Endothelial cell of umbilical vein (primary cell): ENCODE data around the gene OR2B2. TPM values are rescaled to one million over a fixed set of nuclear protein-coding genes. Genes with fewer than 3 reads are reported as not detected.

ENCODE experiments used
- BruUV-seq: library from RNA; stranded (reverse); fragments of 400-500 nt; replicated peaks from 2 replicates; lab custom pipeline; 2021; lab: Mats Ljungman, UMichigan
- CTCF ChIA-PET: fragments of 300-600, 350-600 bp; sonication (Branson Sonifier 250); formaldehyde crosslinking; loops from one replicate; lab custom pipeline; 2021; ENCODE audit warnings: antibody characterized with exemption, inconsistent platforms; lab: Charles Lee
- POLR2A ChIA-PET: fragments of 300-600, 350-600 bp; sonication (Branson Sonifier 250); formaldehyde crosslinking; loops from one replicate; lab custom pipeline; 2021; ENCODE audit warnings: antibody characterized with exemption, inconsistent platforms; lab: Charles Lee
- DNase-seq: peaks from one replicate; pipeline ENCODE4 v3.0.0-alpha.2; 2011; ENCODE audit warnings: low read depth, low spot score
- FAIRE-seq: peaks from 2 replicates; lab custom pipeline; 2011; peaks lifted over from hg19 to GRCh38; lab: Jason Lieb, UNC
- H2AFZ ChIP-seq: 2 replicates; pipeline ENCODE4 v1.6.0; 2012; ENCODE audit warnings: low read depth, low read length, control low read depth, inconsistent platforms
- H3K27ac ChIP-seq: 2 replicates; pipeline ENCODE4 v1.5.1; 2011; ENCODE audit warnings: low read depth, mild to moderate bottlenecking, control low read depth, low read length, moderate library complexity; ENCODE audit not compliant: insufficient read depth
- H3K27me3 ChIP-seq, 2 experiments: 2 replicates each; pipeline versions ENCODE4 v1.6.0 to v1.6.1; 2011; ENCODE audit warnings: low read length in 2 of 2, mixed read lengths in 1 of 2; ENCODE audit not compliant: control insufficient read depth in 2 of 2, insufficient read depth in 2 of 2
- H3K36me3 ChIP-seq, 2 experiments: 2 replicates in 1 of 2; 3 replicates in 1 of 2; pipeline ENCODE4 v1.5.1; 2011; ENCODE audit warnings: low read length in 2 of 2, mild to moderate bottlenecking in 1 of 2, moderate library complexity in 1 of 2; ENCODE audit not compliant: control insufficient read depth in 2 of 2, insufficient read depth in 2 of 2; ENCODE audit errors: extremely low read depth in 1 of 2
- H3K4me1 ChIP-seq: 3 replicates; pipeline ENCODE4 v1.5.1; 2011; ENCODE audit warnings: mild to moderate bottlenecking, low read length; ENCODE audit not compliant: control insufficient read depth, insufficient read depth; ENCODE audit errors: extremely low read depth
- H3K4me2 ChIP-seq: 2 replicates; pipeline ENCODE4 v1.6.1; 2011; ENCODE audit warnings: low read length, control low read depth, mixed read lengths; ENCODE audit not compliant: insufficient read depth
- H3K4me3 ChIP-seq, 3 experiments: fragments of 200-600 bp in 1 of 3; sonication (generic), shearing (Covaris generic) in 1 of 3; replicated peaks in 1 of 3; 2 replicates each; pipeline ENCODE4 v1.5.1; 2011 to 2016; ENCODE audit warnings: control low read depth in 3 of 3, low read length in 3 of 3, mild to moderate bottlenecking in 2 of 3, inconsistent platforms in 1 of 3, low read depth in 1 of 3, moderate library complexity in 1 of 3; ENCODE audit not compliant: insufficient read depth in 1 of 3
- H3K79me2 ChIP-seq: 2 replicates; pipeline ENCODE4 v1.6.0; 2012; ENCODE audit warnings: low read length, inconsistent platforms; ENCODE audit not compliant: control insufficient read depth, insufficient read depth
- H3K9ac ChIP-seq: replicated peaks from 2 replicates; pipeline ENCODE3; 2011; ENCODE audit warnings: low read length, control low read depth; ENCODE audit not compliant: insufficient read depth; ENCODE audit errors: extremely low read depth
- H3K9me1 ChIP-seq: replicated peaks from 3 replicates; pipeline ENCODE4 v1.6.0; 2011; ENCODE audit warnings: mild to moderate bottlenecking, low read length; ENCODE audit not compliant: control insufficient read depth, insufficient read depth; ENCODE audit errors: extremely low read depth
- H3K9me3 ChIP-seq: replicated peaks from 2 replicates; pipeline ENCODE4 v1.5.1; 2012; ENCODE audit warnings: low read length, inconsistent platforms; ENCODE audit not compliant: control insufficient read depth, insufficient read depth
- H4K20me1 ChIP-seq: replicated peaks from 2 replicates; pipeline ENCODE3; 2011; ENCODE audit warnings: mild to moderate bottlenecking, low read length; ENCODE audit not compliant: control insufficient read depth, insufficient read depth; ENCODE audit errors: extremely low read depth
- CTCF ChIP-seq, 2 donors: IDR thresholded peaks; 1 replicate in 1 of 2; 2 replicates in 1 of 2; pipeline ENCODE4 v1.5.1; 2011; ENCODE audit warnings: low read length in 2 of 2, mild to moderate bottlenecking in 2 of 2, moderate library complexity in 2 of 2, control low read depth in 1 of 2, inconsistent platforms in 1 of 2, low read depth in 1 of 2; ENCODE audit not compliant: insufficient read depth in 1 of 2; ENCODE audit errors: extremely low read depth in 1 of 2
- EZH2 ChIP-seq: IDR thresholded peaks from 2 replicates; pipeline ENCODE4 v1.6.1; 2012; ENCODE audit warnings: borderline replicate concordance, low read depth, mild to moderate bottlenecking, moderate library complexity, low read length, inconsistent platforms; ENCODE audit not compliant: severe bottlenecking
- FOS ChIP-seq: IDR thresholded peaks from 2 replicates; pipeline ENCODE4 v1.6.1; 2011; ENCODE audit warnings: mild to moderate bottlenecking, low read length, moderate library complexity, borderline replicate concordance; ENCODE audit not compliant: insufficient read depth
- GATA2 ChIP-seq: IDR thresholded peaks from 2 replicates; pipeline ENCODE4 v1.7.0; 2011; ENCODE audit warnings: low read depth, mild to moderate bottlenecking, moderate library complexity, mixed read lengths, low read length; ENCODE audit not compliant: insufficient read length, insufficient read depth
- JUN ChIP-seq: IDR thresholded peaks from 2 replicates; pipeline ENCODE4 v1.6.1; 2011; ENCODE audit warnings: borderline replicate concordance, low read depth; ENCODE audit not compliant: insufficient read length, insufficient read depth
- MYC ChIP-seq: IDR thresholded peaks from one replicate; pipeline ENCODE4 v1.6.1; 2011; ENCODE audit warnings: mild to moderate bottlenecking, low read depth, low read length
- POLR2A ChIP-seq: IDR thresholded peaks from 2 replicates; pipeline ENCODE4 v1.6.1; 2012; ENCODE audit warnings: low read depth, mild to moderate bottlenecking, control low read depth, low read length
- POLR2AphosphoS5 ChIP-seq: IDR thresholded peaks from 2 replicates; pipeline ENCODE4 v1.6.1; 2012; ENCODE audit warnings: low read depth, mild to moderate bottlenecking, control low read depth, low read length, moderate library complexity; ENCODE audit not compliant: insufficient read depth
- dilution Hi-C: fragments of 300-500 bp; cut with MboI; formaldehyde crosslinking; loops from one replicate; pipeline ENCODE4 v1.15.0; 2019; ENCODE audit warnings: low sequenced_read_pairs; ENCODE audit not compliant: extremely low pct_ligation_motif_present
- intact Hi-C: fragments of 100-400 bp; cut with micrococcal nuclease; formaldehyde crosslinking; loops from one replicate; pipeline ENCODE4 v1.10.0; 2022
- polyA plus RNA-seq, 4 experiments: library from polyadenylated mRNA; depleted of rRNA in 3 of 4; stranded (reverse) in 3 of 4; unstranded in 1 of 4; fragments of >200 nt; gene quantifications; 2 replicates each; pipeline versions ENCODE4 v1.2.1 to v1.2.3, GENCODE V29; 2011 to 2012; ENCODE audit warnings: missing spikeins in 1 of 4
- total RNA-seq: library from RNA; stranded (reverse); gene quantifications from 2 replicates; pipeline ENCODE4 v1.2.3, GENCODE V29; 2021
- TF ChIP-seq, protein P1 (sequence below): IDR thresholded peaks from 2 replicates; pipeline ENCODE4 v1.6.1; 2011; ENCODE audit not compliant: insufficient read depth, insufficient read length

The OR2B2 gene
- total and polyA plus RNA-seq, 2 donors (not counting 3 experiments of a cell fraction or from before 2014, with no cell fraction given) = not detected

DNA sequence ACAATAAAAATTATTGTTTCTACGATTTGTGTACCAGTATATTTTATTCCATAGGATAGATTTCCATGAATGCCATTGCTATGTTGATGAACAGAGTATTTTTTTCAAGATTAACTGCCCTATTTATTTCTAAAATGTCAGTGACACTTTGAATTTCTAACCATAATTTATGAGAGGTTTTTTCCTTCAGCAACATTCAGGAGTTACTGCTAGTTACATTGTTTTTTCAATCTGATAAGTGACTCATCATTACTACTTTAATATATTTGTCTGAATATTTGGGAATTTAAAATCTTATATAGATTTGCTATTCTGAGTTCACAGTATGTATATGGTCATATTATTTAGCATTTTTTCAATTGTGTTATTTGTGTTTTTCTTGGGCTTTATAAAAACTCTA, 38.8 kb upstream of the OR2B2 start:
- TF ChIP-seq EZH2 (no peak), JUN (no peak), POLR2A (no peak), MYC (no peak), FOS (no peak), GATA2 (no peak), CTCF (IDR thresholded peaks at IDR 0.05; ENCODE audit: extremely low read depth in 1 of 2, insufficient read depth in 1 of 2, low read depth in 1 of 2, low read length in 2 of 2) (no peak), POLR2AphosphoS5 (no peak)
- TF ChIP-seq, protein P1, sequence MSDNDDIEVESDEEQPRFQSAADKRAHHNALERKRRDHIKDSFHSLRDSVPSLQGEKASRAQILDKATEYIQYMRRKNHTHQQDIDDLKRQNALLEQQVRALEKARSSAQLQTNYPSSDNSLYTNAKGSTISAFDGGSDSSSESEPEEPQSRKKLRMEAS = no peak
- no peaks in the 10 kb centered on the region for H3K36me3 ChIP-seq
- CTCF ChIA-PET = no interaction called here
- no peaks in the 10 kb centered on the region for H3K9me1 ChIP-seq
- H3K9me3 ChIP-seq = no peaks in the 10 kb centered on the region
- H3K4me2 ChIP-seq = no peak overlapping the region
- H3K27ac ChIP-seq = no peak overlapping the region
- H2AFZ ChIP-seq = no peak overlapping the region
- peaks cover 2% of the 10 kb centered on the region for H4K20me1 ChIP-seq
- H3K4me1 ChIP-seq = no peaks in the 10 kb centered on the region
- peaks cover 0 to 3% of the 10 kb centered on the region in 2 experiments for H3K27me3 ChIP-seq
- FAIRE-seq (no peak), DNase-seq (no peak)
- no peak overlapping the region for H3K9ac ChIP-seq
- no peak overlapping the region for H3K4me3 ChIP-seq
- intact Hi-C loops (no loop called here), dilution Hi-C loops (no loop called here)
- POLR2A ChIA-PET = no interaction called here
- no TSS peak for BruUV-seq
- H3K79me2 ChIP-seq = no peaks in the 10 kb centered on the region
